Heart left ventricle (tissue), 16 donors: ENCODE results near the gene PI16. TPM values are rescaled to one million over a fixed set of nuclear protein-coding genes. Genes with fewer than 3 reads are reported as not detected.

Source experiments
- ATAC-seq, 4 donors: fragments of 200-7000 bp; cut with Tn5 transposase; one replicate each; pipeline ENCODE4 v1.9.1; 2020 to 2022; ENCODE audit warnings: moderate library complexity in 4 of 4, mild to moderate bottlenecking in 3 of 4, moderate number of reproducible peaks in 1 of 4
- DNase-seq, 5 donors: peaks; one replicate each; pipeline ENCODE4 v3.0.0-alpha.2; 2020
- H3K27ac ChIP-seq, 12 donors: fragments of 200-600 bp; sonication (generic) in 4 of 12; one replicate each; pipeline versions ENCODE4 v1.5.0 to v1.8.0; 2016 to 2022; ENCODE audit warnings: mild to moderate bottlenecking in 2 of 12
- H3K27me3 ChIP-seq, 9 donors: fragments of 200-600 bp; sonication (generic) in 2 of 9; one replicate each; pipeline versions ENCODE4 v1.5.1 to v1.8.0; 2016 to 2022; ENCODE audit warnings: mild to moderate bottlenecking in 3 of 9
- H3K36me3 ChIP-seq, 9 donors: fragments of 200-600 bp; sonication (generic) in 2 of 9; one replicate each; pipeline versions ENCODE4 v1.5.0 to v1.8.0; 2018 to 2022; ENCODE audit warnings: mild to moderate bottlenecking in 2 of 9
- H3K4me1 ChIP-seq, 12 donors: fragments of 200-600 bp; sonication (generic) in 4 of 12; one replicate each; pipeline versions ENCODE4 v1.5.0 to v1.8.0; 2016 to 2022; ENCODE audit warnings: mild to moderate bottlenecking in 3 of 12
- H3K4me3 ChIP-seq, 12 donors: fragments of 200-600 bp; sonication (generic) in 4 of 12; one replicate each; pipeline versions ENCODE4 v1.5.0 to v1.8.0; 2017 to 2022; ENCODE audit warnings: mild to moderate bottlenecking in 9 of 12, moderate library complexity in 4 of 12
- H3K9me3 ChIP-seq, 12 donors: fragments of 200-600 bp; sonication (generic) in 4 of 12; one replicate each; pipeline versions ENCODE4 v1.5.0 to v1.8.0; 2016 to 2022; ENCODE audit warnings: mild to moderate bottlenecking in 1 of 12
- CTCF ChIP-seq, 12 donors: fragments of 200-600 bp; sonication (generic) in 4 of 12; IDR thresholded peaks; one replicate each; pipeline versions ENCODE4 v1.5.0 to v1.8.0; 2018 to 2022; ENCODE audit warnings: antibody characterized with exemption in 12 of 12, mild to moderate bottlenecking in 5 of 12
- POLR2A ChIP-seq, 2 donors: fragments of 450-650 bp; IDR thresholded peaks; one replicate each; pipeline ENCODE4 v1.6.1; 2017; ENCODE audit warnings: antibody characterized with exemption in 2 of 2, mild to moderate bottlenecking in 2 of 2, moderate library complexity in 2 of 2
- WGBS, 4 donors: extraction: QIAGEN DNeasy Blood & Tissue Kit in 2 of 4; methylation state at CpG; one replicate each; pipeline versions ENCODE4 v1.1.5 to v1.1.7; 2013 to 2018; 5-methylcytosine and 5-hydroxymethylcytosine counted together
- intact Hi-C, 10 donors: fragments of 100-400 bp; cut with DNase I; formaldehyde crosslinking; loops; one replicate each; pipeline versions ENCODE4 v1.11.1 to v1.14.2; 2022
- polyA plus RNA-seq, 2 donors: library from polyadenylated mRNA; stranded (reverse); fragments of 200-250 nt; gene quantifications; one replicate each; pipeline ENCODE4 v1.2.3, GENCODE V29; 2013
- total RNA-seq, 9 donors: library from RNA; depleted of rRNA in 2 of 9; stranded (reverse); fragments of >200 nt in 2 of 9; fragmentation: NEBNext Ultra II Directional in 3 of 9; extraction: Animal tissue kit (Norgen Biotek cat#: 25700) in 3 of 9; gene quantifications; one replicate each; pipeline versions ENCODE4 v1.1.0 to v1.2.4, GENCODE V29; 2016 to 2023
- donor health status: ischemic (EF 13 %, LVEDD 7.1; RV severe dilation, severe dysfunction).
- donor health status: healthy with polysubstance abuse.
- donor health status: DM: no; HTN: yes; CAD: no.
- donor health status: DM: no; HTN: no; CAD: no.
- donor health status: ischemic (EF 25% LVEDD 6.9; RV normal size, moderate dysfunction).
- donor health status: ischemic (EF 25% LVEDD 5.7; RV mildly dilated, moderate dysfunction).
- donor health status: healthy.
- donor health status: DM: yes; HTN: yes; CAD: no.
- donor health status: ischemic (EF 35%, LVEDD 5.7; RV mildly dilated, moderate dysfunction).
- donor health status: nonischemic (EF 11% LVEDD 7.7; RV severe dilation, severe dysfunction).
- donor health status: DM: yes; HTN: yes; CAD: no.
- donor health status: PGD.
- donor health status: ischemic (EF 29% LVEDD 5.4; RV normal size, mild dysfunction).
- donor health status: nonischemic (EF 23%, LVEDD 6.1; RV moderate dilation, normal function).

The PI16 gene
- total and polyA plus RNA-seq, 11 donors, result 5.7 to 36.2 (median 12.1) TPM

GRCh38 chr6:36998723-36999038, 44.1 kb downstream of the PI16 start:
- H3K27me3 ChIP-seq, result no peaks in the 10 kb centered on the region
- intact Hi-C loops, result loop anchor here in 1 of 10 donors (1.0 kb wide), 1 partner anchor 20 kb away; no protein-coding TSS in a partner anchor
- ATAC-seq, result peak; percentile 74 to 90 (median 87)
- peaks cover 0 to 20% (median 9%) of the 10 kb centered on the region in 12 donors for H3K4me1 ChIP-seq
- peak overlapping the region; percentile 73 to 97 (median 92) for H3K27ac ChIP-seq
- DNase-seq, result no peak
- H3K36me3 ChIP-seq, result no peaks in the 10 kb centered on the region
- H3K9me3 ChIP-seq, result no peaks in the 10 kb centered on the region
- no peak overlapping the region for H3K4me3 ChIP-seq
- TF ChIP-seq CTCF (IDR thresholded peaks at IDR 0.05) (no peak), POLR2A (IDR thresholded peaks at IDR 0.05) (peak in 1 of 2 donors; percentile 49)
- WGBS, 4 donors, result 58 to 68% (median 61%) methylated on average over 8 of the region's 8 CpGs

- no peak overlapping the region for H3K4me3 ChIP-seq
- intact Hi-C loops, result no loop called here
- ATAC-seq, result peak in 3 of 4 donors; percentile 10 to 37 (median 10)
Measured at GRCh38 chr6:36999061-36999750, 44.7 kb downstream of the PI16 start.

GRCh38 chr6:36999751-37000125, 45.2 kb downstream of the PI16 start:
- ATAC-seq (no peak), DNase-seq (no peak)
- 93 to 96% (median 94%) methylated on average over 4 of the region's 4 CpGs for WGBS, 4 donors
- H3K9me3 ChIP-seq, result no peaks in the 10 kb centered on the region
- intact Hi-C loops, result no loop called here
- H3K36me3 ChIP-seq, result no peaks in the 10 kb centered on the region
- H3K27me3 ChIP-seq, result no peaks in the 10 kb centered on the region
- TF ChIP-seq CTCF (IDR thresholded peaks at IDR 0.05), result no peak
- TF ChIP-seq POLR2A (IDR thresholded peaks at IDR 0.05), result no peak
- H3K27ac ChIP-seq, result peak overlapping the region in 3 of 12 donors; percentile 88 to 97 (median 92)
- peaks cover 0 to 20% (median 9%) of the 10 kb centered on the region in 12 donors for H3K4me1 ChIP-seq
- H3K4me3 ChIP-seq, result no peak overlapping the region

More at GRCh38 chr6:36999061-36999750, 44.7 kb downstream of the PI16 start:
- H3K27ac ChIP-seq, result peak overlapping the region; percentile 73 to 97 (median 92)
- WGBS, 4 donors, result 67 to 74% (median 69%) methylated on average over 12 to 15 of the region's 15 CpGs
- H3K4me1 ChIP-seq, result peaks cover 0 to 20% (median 9%) of the 10 kb centered on the region in 12 donors
- DNase-seq, result no peak
- TF ChIP-seq POLR2A (IDR thresholded peaks at IDR 0.05), result no peak
- TF ChIP-seq CTCF (IDR thresholded peaks at IDR 0.05), result no peak
- H3K27me3 ChIP-seq, result no peaks in the 10 kb centered on the region
- no peaks in the 10 kb centered on the region for H3K36me3 ChIP-seq
- no peaks in the 10 kb centered on the region for H3K9me3 ChIP-seq

GRCh38 chr6:37004044-37004980, 49.8 kb downstream of the PI16 start:
- Histone ChIP-seq H3K4me3 (no peak overlapping the region), H3K4me1 (peaks cover 0 to 14% (median 0%) of the 10 kb centered on the region in 12 donors), H3K9me3 (no peaks in the 10 kb centered on the region), H3K27me3 (no peaks in the 10 kb centered on the region), H3K36me3 (no peaks in the 10 kb centered on the region), H3K27ac (peak overlapping the region in 1 of 12 donors; percentile 6)
- TF ChIP-seq CTCF (IDR thresholded peaks at IDR 0.05) (no peak), POLR2A (IDR thresholded peaks at IDR 0.05) (no peak)
- intact Hi-C loops, result no loop called here
- ATAC-seq (peak in 3 of 4 donors; percentile 12 to 37 (median 23)), DNase-seq (no peak)
- 65 to 81% (median 73%) methylated on average over 11 of the region's 11 CpGs for WGBS, 4 donors
